Measurements from ENCODE around the gene GJD3.

GRCh38 chr17:40335620-40336019 lies 28.9 kb downstream of the GJD3 start:
- TF ChIP-seq POLR2A (IDR thresholded peaks at IDR 0.05) (no peak), CTCF (IDR thresholded peaks at IDR 0.05) (no peak)

Data from body of pancreas (tissue), 4 donors.